Endothelial cell of umbilical vein (primary cell): ENCODE data around the gene TRIM40.

ENCODE experiments used
- CTCF ChIP-seq, 2 donors: IDR thresholded peaks; 1 replicate in 1 of 2; 2 replicates in 1 of 2; pipeline ENCODE4 v1.5.1; 2011; ENCODE audit warnings: low read length in 2 of 2, mild to moderate bottlenecking in 2 of 2, moderate library complexity in 2 of 2, control low read depth in 1 of 2, inconsistent platforms in 1 of 2, low read depth in 1 of 2; ENCODE audit not compliant: insufficient read depth in 1 of 2; ENCODE audit errors: extremely low read depth in 1 of 2
- EZH2 ChIP-seq: IDR thresholded peaks from 2 replicates; pipeline ENCODE4 v1.6.1; 2012; ENCODE audit warnings: borderline replicate concordance, low read depth, mild to moderate bottlenecking, moderate library complexity, low read length, inconsistent platforms; ENCODE audit not compliant: severe bottlenecking
- FOS ChIP-seq: IDR thresholded peaks from 2 replicates; pipeline ENCODE4 v1.6.1; 2011; ENCODE audit warnings: mild to moderate bottlenecking, low read length, moderate library complexity, borderline replicate concordance; ENCODE audit not compliant: insufficient read depth
- JUN ChIP-seq: IDR thresholded peaks from 2 replicates; pipeline ENCODE4 v1.6.1; 2011; ENCODE audit warnings: borderline replicate concordance, low read depth; ENCODE audit not compliant: insufficient read length, insufficient read depth
- MAX ChIP-seq: IDR thresholded peaks from 2 replicates; pipeline ENCODE4 v1.6.1; 2011; ENCODE audit not compliant: insufficient read depth, insufficient read length
- POLR2A ChIP-seq: IDR thresholded peaks from 2 replicates; pipeline ENCODE4 v1.6.1; 2012; ENCODE audit warnings: low read depth, mild to moderate bottlenecking, control low read depth, low read length
- POLR2AphosphoS5 ChIP-seq: IDR thresholded peaks from 2 replicates; pipeline ENCODE4 v1.6.1; 2012; ENCODE audit warnings: low read depth, mild to moderate bottlenecking, control low read depth, low read length, moderate library complexity; ENCODE audit not compliant: insufficient read depth

- TF ChIP-seq CTCF (IDR thresholded peaks at IDR 0.05; ENCODE audit: extremely low read depth in 1 of 2, insufficient read depth in 1 of 2, low read depth in 1 of 2, low read length in 2 of 2) (no peak), EZH2 (no peak), POLR2AphosphoS5 (no peak), POLR2A (no peak), MAX (no peak), JUN (no peak), FOS (no peak)
These were observed 788 bp downstream of the TRIM40 start for GRCh38 chr6:30136570-30137286.
